Activated CD8-positive, alpha-beta memory T cell treated with anti-CD3 and anti-CD28 coated beads for 1 hour (primary cell): Measurements from ENCODE around the gene ADAMTSL4.
"Not testable (repeated sequence)": the region's sequence is repeated elsewhere in the genome, so short reads cannot be mapped to it uniquely, and the experiment has no call there.

Experiments used
- DNase-seq, 2 donors: peaks; one replicate each; pipeline ENCODE4 v3.0.0-alpha.2; 2020; ENCODE audit warnings: low read depth in 1 of 2; ENCODE audit errors: extremely low read depth in 1 of 2

Gene ADAMTSL4

DNA sequence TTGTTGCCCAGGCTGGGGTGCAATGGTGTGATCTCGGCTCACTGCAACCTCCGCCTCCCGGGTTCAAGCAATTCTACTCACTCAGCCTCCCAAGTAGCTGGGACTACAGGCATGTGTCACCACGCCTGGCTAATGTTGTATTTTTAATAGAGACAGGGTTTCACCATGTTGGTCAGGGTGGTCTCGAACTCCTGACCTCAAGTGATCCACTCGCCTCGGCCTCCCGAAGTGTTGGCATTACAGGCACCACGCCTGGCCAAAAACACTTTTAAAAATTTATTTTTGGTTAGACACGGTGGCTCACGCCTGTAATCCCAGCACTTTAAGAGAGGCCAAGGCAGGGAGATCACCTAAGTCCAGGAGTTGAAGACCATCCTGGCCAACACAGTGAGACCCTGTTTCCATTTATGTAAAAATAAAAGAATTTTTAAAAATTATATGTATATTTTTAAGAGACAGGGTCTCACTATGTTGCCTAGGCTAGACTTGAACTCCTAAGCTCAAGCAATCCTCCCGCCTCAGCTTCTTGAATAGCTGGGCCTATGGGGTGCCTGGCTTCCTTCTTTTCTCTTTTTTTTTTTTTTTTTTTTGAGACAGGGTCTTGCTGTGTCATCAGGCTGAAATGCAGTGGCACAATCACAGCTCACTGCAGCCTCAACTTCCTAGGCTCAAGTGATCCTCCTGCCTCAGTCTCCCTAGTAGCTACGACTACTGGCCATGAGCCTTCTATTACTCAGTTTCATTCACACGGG is 16.2 kb downstream of the ADAMTSL4 start:
- not testable (repeated sequence) for DNase-seq

DNA sequence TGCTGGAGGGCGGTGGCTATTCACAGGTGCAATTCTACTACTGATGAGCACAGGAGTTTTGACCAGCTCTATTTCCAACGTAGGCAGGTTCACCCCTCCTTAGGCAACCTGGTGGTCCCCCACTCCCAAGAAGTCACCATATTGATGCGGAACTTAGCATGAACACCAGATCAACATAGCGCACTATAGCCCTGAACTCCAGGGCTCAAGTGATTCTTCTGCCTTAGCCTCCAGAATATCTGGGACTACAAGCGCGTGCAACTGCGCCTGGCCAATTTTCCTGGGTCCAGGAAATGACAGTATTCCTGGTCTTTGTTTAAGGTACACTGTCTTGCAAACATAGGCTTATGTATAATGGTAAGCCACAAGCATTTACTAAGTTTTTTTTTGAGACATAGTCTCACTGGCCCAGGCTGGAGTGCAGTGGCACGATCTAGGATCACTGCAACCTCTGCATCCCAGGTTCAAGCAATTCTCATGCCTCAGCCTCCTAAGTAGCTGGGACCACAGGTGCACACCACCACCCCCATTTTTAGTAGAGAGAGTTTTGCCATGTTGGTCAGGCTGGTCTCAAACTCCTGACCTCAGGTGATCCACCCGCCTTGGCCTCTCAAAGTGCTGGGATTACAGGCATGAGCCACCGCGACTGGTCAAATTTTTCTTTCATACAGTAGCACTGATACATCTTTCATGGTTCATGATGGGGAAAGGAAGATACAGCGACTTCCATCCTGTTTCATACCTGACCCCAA is 17.6 kb downstream of the ADAMTSL4 start:
- DNase-seq, result no peak

DNA sequence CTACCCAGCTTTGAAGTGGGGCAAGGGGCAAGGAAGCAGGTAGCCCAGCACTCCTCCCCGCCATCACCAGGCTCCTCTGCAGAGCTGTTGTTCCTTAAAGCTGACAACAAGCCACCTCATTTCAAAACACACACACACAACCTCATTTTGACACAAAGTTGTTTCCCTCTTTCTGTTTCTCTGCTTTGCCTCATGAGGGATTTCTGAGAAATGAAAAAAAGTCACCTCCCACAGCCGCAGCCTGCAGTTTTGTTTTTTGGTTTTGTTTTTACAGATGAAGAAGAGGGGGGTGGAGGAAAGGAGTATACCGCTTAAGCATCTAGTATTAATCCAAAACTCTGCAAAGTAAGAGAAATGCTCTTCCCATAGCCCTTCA is 18.1 kb downstream of the ADAMTSL4 start:
- no peak for DNase-seq

- no peak for DNase-seq
Observed at GRCh38 chr1:150567717-150568593, 18.7 kb downstream of the ADAMTSL4 start.

GRCh38 chr1:150568594-150568966 is 19.4 kb downstream of the ADAMTSL4 start:
- DNase-seq, result no peak

- no peak for DNase-seq
Observed at GRCh38 chr1:150572918-150573647, 23.9 kb downstream of the ADAMTSL4 start.

DNA sequence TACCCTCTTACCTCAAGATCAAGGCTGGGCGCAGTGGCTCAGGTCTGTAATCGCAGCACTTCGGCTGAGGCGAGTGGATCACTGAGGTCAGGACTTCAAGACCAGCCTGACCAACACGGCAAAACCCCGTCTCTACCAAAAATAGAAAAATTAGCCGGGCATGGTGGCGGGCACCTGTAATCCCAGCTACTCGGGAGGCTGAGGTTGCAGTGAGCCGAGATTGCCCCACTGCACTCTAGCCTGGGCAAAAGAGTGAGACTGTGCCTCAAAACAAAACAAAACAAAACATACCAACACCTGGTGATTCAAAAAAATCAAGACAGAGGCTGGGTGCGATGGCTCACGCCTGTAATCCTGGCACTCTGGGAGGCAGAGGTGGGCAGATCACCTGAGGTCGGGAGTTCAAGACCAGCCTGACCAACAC is 24.5 kb downstream of the ADAMTSL4 start:
- not testable (repeated sequence) for DNase-seq

- DNase-seq, result no peak
Observed at GRCh38 chr1:150574260-150575071, 25.3 kb downstream of the ADAMTSL4 start.

- DNase-seq, result no peak
Observed at GRCh38 chr1:150575072-150575489, 25.9 kb downstream of the ADAMTSL4 start.

- no peak for DNase-seq
Observed at GRCh38 chr1:150575518-150576366, 26.5 kb downstream of the ADAMTSL4 start.

- no peak for DNase-seq
Observed at GRCh38 chr1:150576367-150576711, 27.1 kb downstream of the ADAMTSL4 start.

DNA sequence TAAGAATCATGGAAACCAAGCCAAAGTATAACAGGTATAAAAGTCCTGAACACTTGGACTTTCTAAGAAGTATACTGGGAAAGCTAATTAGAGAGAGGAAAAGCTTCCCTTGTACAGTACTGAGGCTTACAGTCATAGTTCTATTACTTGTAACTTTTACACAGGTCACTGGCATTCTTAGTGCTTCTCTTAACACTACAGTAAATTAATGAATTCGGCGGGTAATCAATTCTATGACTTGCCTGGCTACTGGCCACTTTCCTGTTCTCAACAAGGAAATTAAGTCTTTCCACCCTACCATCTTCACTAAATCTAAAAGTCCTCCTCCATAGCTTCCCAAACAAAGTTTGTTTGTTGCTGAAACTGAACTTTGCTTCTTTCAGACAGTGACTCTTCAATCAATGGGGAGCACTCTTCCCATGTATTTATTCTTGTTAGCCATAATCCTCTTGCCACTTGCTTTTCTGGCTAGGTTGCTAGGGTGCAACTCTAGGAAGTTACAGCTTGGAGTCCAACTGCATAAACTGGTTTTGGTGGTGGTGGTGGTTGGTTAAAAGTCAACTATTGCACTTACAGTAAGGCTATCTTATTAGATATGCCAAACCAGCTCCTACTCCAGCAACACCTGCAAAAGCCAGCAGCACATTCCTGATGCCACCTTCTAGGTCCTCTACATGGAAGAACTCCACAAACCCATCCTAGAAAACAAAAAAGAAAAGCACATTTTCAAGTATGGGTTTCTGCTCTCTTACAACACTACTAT is 27.8 kb downstream of the ADAMTSL4 start:
- no peak for DNase-seq

DNA sequence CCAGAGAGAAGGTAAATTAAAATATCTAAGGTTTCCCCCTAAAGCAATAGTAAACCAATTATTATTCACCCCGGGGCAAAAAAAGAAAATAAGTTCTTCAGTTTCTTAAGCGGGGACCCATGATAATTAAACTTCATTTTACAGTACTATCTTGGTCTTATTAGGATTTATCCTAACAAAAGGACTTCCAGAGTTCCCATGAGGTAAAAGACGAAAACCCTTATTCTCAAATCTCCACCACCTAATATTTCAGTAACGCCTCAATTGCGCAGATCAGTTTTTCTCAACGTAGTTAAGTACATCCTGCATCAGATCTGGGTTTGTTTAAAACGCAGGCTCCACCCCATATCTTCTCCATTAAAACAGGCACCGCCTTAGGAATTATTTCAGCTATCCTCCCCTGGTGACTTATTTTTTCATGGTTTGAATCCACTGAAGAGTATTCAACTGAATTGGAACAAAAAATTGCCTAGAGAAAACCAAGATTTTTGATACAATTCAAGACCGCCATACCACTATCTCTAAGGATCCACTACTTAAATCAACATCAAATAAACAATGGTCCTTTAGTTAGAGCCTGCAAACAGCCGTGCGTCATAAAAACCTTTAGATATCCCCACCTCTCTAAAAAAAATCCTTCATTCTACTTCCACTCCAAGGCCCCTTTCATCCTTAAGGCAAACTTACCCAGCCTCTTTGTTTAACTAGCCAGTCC is 28.5 kb downstream of the ADAMTSL4 start:
- no peak for DNase-seq

DNA sequence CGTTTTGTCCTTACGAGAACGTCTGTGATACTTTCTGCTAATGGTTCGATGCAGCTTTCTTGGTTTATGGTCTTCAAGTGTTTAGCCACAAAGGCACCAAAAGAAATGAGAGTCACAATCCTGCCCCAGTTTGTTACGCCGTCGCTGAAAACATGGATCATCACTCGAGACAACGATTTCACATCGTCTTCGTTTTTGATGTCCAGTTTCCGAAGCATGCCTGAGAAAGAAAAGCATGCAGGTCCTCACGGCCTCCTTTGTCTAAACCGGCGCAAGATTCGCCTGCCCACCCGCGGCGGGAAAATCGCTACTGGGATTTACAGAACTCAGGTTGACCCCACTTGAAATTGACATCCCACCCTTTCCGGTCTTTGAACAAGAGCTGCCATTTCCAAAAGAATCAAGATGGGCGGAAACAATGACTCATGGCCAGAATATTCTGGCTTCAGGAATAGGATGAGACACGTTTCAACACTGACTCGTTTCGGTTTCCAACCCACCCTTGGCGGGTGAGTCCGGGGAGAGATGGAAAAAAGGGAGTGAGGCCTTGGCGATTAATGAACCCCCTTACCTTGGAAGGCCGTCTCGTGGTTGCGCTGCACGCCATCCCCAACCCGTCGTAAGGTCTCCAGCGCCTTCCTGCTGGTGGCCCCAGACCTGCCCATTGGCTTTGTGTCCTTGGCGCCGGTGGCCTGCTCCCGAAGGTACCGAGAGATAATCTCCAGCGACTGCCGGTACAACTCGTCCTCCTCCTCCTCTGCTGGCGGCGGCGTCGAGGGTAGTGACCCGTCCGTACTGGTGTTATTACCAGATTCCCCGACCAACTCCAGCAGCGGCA is 29.3 kb downstream of the ADAMTSL4 start:
- DNase-seq, result no peak

- peak; percentile 80 to 82 for DNase-seq
Observed at GRCh38 chr1:150579110-150579944, 30.1 kb downstream of the ADAMTSL4 start, which contains the start of gene MCL1. TSS of gene MCL1 (minus strand) at chr1:150579610. CDS start at chr1:150579530, 80 bp downstream.
